Hematopoietic multipotent progenitor cell treated with erythropoietin and hydrocortisone succinate and interleukin-3 and kit ligand, for 17 days (in vitro differentiated cells): ENCODE results near the gene FPGS.

ENCODE experiments used
- DNase-seq: peaks from one replicate; pipeline ENCODE4 v3.0.0-alpha.2; 2015; ENCODE audit warnings: low spot score

Gene FPGS

GRCh38 chr9:127789179-127789578 lies 13.5 kb upstream of the FPGS start:
- DNase-seq, result no peak

- no peak for DNase-seq
These were observed 12.4 kb upstream of the FPGS start for GRCh38 chr9:127790094-127790855.

GRCh38 chr9:127791085-127791484 lies 11.6 kb upstream of the FPGS start:
- DNase-seq, result no peak

- DNase-seq, result no peak
These were observed 10.2 kb upstream of the FPGS start for GRCh38 chr9:127792417-127793031.

- no peak for DNase-seq
These were observed 9.5 kb upstream of the FPGS start for GRCh38 chr9:127793093-127793708.

GRCh38 chr9:127794001-127794791 lies 8.5 kb upstream of the FPGS start:
- DNase-seq, result no peak

GRCh38 chr9:127796225-127796813 lies 6.4 kb upstream of the FPGS start:
- no peak for DNase-seq

- DNase-seq, result no peak
These were observed 5.8 kb upstream of the FPGS start for GRCh38 chr9:127796852-127797370.

GRCh38 chr9:127801955-127802575 lies 617 bp upstream of the FPGS start:
- DNase-seq, result no peak

GRCh38 chr9:127803507-127804352 lies 1.0 kb downstream of the FPGS start:
- peak; percentile 24 for DNase-seq

- peak; percentile 60 for DNase-seq
These were observed 2.9 kb downstream of the FPGS start for GRCh38 chr9:127805620-127806019.

- DNase-seq, result no peak
These were observed 4.2 kb downstream of the FPGS start for GRCh38 chr9:127806871-127807270.

- no peak for DNase-seq
These were observed 5.8 kb downstream of the FPGS start for GRCh38 chr9:127808347-127809001.

GRCh38 chr9:127809002-127809539 lies 6.4 kb downstream of the FPGS start:
- no peak for DNase-seq

- peak; percentile 45 for DNase-seq
These were observed 7.1 kb downstream of the FPGS start for GRCh38 chr9:127809540-127810377.

GRCh38 chr9:127810378-127811187 lies 7.9 kb downstream of the FPGS start:
- no peak for DNase-seq

GRCh38 chr9:127812011-127812410 lies 9.3 kb downstream of the FPGS start:
- DNase-seq, result no peak
